Activated naive CD8-positive, alpha-beta T cell (primary cell): ENCODE results near the gene GABBR2.

Experiments used
- H3K27ac Mint-ChIP-seq: one replicate; pipeline ENCODE4 v1.8.0; 2021; ENCODE audit warnings: mixed read lengths
- H3K27me3 Mint-ChIP-seq: one replicate; pipeline ENCODE4 v1.8.0; 2021; ENCODE audit warnings: mixed read lengths
- H3K36me3 Mint-ChIP-seq: one replicate; pipeline ENCODE4 v1.8.0; 2021; ENCODE audit warnings: mixed read lengths
- H3K4me1 Mint-ChIP-seq: one replicate; pipeline ENCODE4 v1.8.0; 2021; ENCODE audit warnings: low read depth, mixed read lengths
- H3K4me3 Mint-ChIP-seq: one replicate; pipeline ENCODE4 v1.8.0; 2021; ENCODE audit warnings: mild to moderate bottlenecking, mixed read lengths
- H3K9me3 Mint-ChIP-seq: one replicate; pipeline ENCODE4 v1.8.0; 2021; ENCODE audit warnings: low read depth, mixed read lengths

GABBR2 gene

DNA sequence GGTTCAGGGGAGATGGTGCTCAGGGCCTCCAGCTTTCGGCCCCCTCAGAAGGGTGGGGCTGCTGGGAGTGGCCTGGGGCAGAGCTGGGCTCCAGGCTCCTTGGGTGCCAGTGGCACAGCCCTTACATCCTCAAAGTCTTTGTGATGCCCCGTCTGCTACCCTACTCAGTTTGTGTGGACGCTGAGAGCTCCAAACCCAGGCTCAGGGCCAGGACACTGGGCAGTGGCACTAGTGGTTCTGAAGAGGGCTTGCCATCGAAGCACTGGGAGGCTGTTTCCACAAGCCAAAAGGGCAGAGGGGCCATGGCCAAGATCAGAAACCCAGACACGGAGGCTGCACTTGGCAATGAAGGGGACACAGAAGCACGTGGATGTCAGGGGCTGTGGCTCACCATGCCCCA lies 99.1 kb downstream of the GABBR2 start:
- H3K27me3 Mint-ChIP-seq = peaks cover 5% of the 10 kb centered on the region
- H3K4me1 Mint-ChIP-seq = no peaks in the 10 kb centered on the region
- H3K9me3 Mint-ChIP-seq = no peaks in the 10 kb centered on the region
- H3K27ac Mint-ChIP-seq = no peak overlapping the region
- H3K36me3 Mint-ChIP-seq = no peaks in the 10 kb centered on the region
- no peak overlapping the region for H3K4me3 Mint-ChIP-seq

DNA sequence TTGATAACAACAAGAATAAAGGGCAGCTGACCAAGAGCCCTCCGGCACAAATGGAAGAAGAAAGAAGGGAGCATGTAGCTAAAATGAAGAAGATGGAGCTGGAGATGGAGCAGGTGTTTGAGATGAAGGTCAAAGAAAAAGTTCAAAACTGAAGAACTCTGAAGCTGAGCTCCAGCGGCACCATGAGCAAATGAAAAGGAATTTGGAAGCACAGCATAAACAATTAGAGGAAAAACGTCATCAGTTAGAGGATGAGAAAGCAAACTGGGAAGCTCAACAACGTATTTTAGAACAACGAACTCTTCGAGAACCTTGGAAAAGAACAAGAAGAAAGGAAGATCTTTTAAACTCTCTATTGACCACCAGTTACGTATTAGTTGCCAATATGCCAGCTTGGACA lies 100.9 kb downstream of the GABBR2 start:
- Mint-ChIP-seq H3K4me1 (no peaks in the 10 kb centered on the region), H3K27ac (no peak overlapping the region), H3K4me3 (no peak overlapping the region), H3K9me3 (no peaks in the 10 kb centered on the region), H3K36me3 (no peaks in the 10 kb centered on the region), H3K27me3 (peaks cover 4% of the 10 kb centered on the region)

DNA sequence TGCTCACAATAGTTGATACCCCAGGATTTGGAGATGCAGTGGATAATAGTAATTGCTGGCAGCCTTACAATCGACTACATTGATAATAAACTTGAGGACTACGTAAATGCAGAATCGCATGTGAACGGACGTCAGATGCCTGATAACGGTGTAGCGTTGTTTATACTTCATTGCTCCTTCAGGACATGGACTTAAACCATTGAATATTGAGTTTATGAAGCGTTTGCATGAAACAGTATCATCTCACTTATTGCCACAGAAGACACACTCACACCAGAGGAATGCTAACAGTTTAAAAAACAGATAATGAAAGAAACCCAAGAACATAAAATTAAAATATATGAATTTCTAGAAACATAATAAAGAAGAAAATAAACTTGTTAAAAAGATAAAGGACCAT lies 101.6 kb downstream of the GABBR2 start:
- H3K4me3 Mint-ChIP-seq = no peak overlapping the region
- H3K36me3 Mint-ChIP-seq = no peaks in the 10 kb centered on the region
- H3K9me3 Mint-ChIP-seq = no peaks in the 10 kb centered on the region
- H3K27ac Mint-ChIP-seq = no peak overlapping the region
- peaks cover 4% of the 10 kb centered on the region for H3K27me3 Mint-ChIP-seq
- H3K4me1 Mint-ChIP-seq = no peaks in the 10 kb centered on the region

DNA sequence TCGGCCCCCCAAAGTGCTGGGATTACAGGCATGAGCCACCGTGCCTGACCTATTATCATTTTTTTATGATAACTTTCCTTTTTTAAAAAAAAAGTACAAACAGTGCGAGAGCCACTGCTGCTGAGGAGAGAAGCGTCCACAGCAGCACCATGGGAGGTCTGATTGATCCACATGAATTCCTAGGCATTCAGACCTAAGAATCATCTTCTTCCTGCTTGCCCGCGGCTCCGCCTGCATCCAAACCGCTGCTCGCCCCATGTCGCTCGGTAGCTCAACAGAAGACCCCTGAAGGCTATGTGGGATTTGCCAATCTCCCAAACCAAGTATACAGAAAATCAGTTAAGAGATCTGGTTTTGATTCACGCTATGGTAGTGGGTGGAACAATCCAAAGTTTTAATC lies 102.0 kb downstream of the GABBR2 start:
- H3K4me1 Mint-ChIP-seq = no peaks in the 10 kb centered on the region

DNA sequence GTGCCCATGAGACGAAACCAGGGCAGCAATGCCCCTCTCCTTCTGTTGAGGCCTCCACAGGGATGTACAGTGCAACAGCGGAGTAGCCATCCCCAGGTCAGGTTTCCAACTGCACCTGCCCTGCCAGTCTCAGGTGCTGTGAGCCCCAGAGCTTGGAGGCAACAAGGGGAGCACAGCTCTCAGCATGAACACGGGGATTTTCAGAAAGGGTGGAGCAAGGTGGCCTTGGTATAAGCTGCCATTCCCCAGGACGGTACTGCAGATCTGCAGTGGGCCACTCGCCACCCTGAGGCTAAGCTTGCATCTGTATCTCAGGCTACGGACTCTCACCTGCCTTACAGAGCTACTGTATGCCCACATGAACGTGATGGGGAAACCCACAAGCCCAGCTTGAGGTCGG lies 103.6 kb downstream of the GABBR2 start:
- H3K36me3 Mint-ChIP-seq = no peaks in the 10 kb centered on the region
- no peak overlapping the region for H3K4me3 Mint-ChIP-seq
- H3K9me3 Mint-ChIP-seq = no peaks in the 10 kb centered on the region
- H3K27me3 Mint-ChIP-seq = no peaks in the 10 kb centered on the region
- H3K4me1 Mint-ChIP-seq = no peaks in the 10 kb centered on the region
- H3K27ac Mint-ChIP-seq = no peak overlapping the region

More for the DNA sequence above, 102.0 kb downstream of the GABBR2 start:
- Mint-ChIP-seq H3K27ac (no peak overlapping the region), H3K27me3 (peaks cover 4% of the 10 kb centered on the region), H3K4me3 (no peak overlapping the region), H3K36me3 (no peaks in the 10 kb centered on the region), H3K9me3 (no peaks in the 10 kb centered on the region)

DNA sequence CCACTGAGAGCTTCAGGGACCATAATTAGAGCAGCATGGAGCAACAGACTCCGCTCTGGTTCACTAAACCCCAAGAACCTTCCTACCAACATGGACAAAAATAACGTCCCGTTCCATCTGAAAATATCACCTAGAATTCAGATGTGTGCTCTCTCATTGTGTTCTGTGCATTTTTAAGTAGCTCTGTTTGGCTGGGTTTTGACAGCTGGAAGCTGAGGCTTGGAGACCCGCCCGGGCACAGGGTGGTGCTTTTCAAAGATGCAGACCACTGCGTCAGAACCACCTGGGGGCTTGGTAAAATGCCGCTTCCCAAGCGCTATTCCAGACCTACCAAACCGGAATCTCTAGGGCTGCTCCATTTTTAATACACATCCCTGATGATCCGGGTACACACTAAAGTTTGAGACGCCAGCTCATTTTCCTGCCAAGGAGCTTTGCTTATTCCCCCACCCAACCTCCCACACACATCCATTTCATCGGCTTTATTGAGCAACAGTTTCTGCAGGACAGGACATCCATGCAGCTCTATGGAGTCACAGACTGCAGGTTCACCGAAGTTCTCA lies 104.8 kb downstream of the GABBR2 start:
- Mint-ChIP-seq H3K27me3 (no peaks in the 10 kb centered on the region), H3K27ac (no peak overlapping the region), H3K4me3 (no peak overlapping the region), H3K9me3 (no peaks in the 10 kb centered on the region), H3K4me1 (no peaks in the 10 kb centered on the region), H3K36me3 (no peaks in the 10 kb centered on the region)

DNA sequence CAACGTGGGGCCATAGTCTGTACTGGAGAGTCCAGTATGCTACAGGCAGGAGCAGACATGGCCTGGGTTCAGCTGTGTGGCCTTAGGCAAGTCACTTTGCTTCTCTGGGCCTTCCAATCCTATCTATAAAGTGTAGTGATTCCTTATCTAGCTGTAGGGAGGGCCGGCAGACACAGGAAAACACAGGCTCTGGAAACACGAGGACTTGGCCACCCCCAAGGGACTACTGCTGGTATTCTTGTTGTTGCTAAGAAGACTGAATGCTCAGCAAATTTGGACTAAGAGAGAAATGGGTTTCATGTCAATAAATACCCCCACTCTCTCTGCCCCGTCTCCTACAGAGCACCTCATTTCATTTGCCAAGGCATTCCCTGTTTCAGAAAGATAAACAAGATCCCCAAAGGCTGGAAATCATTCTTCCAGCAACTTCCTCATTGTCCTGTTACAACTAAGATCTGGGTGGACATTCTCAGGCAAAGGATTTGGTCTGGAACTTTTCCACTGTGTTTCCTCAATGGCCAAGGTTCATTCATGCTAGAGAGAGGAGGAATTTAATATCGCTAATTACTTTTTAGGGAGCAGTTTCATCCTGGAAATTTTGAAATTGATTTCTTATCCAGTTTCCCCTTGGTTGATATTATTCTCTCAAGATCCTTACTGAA lies 105.8 kb downstream of the GABBR2 start:
- no peak overlapping the region for H3K4me3 Mint-ChIP-seq
- H3K4me1 Mint-ChIP-seq = no peaks in the 10 kb centered on the region
- no peaks in the 10 kb centered on the region for H3K27me3 Mint-ChIP-seq
- no peak overlapping the region for H3K27ac Mint-ChIP-seq
- H3K9me3 Mint-ChIP-seq = no peaks in the 10 kb centered on the region
- no peaks in the 10 kb centered on the region for H3K36me3 Mint-ChIP-seq

DNA sequence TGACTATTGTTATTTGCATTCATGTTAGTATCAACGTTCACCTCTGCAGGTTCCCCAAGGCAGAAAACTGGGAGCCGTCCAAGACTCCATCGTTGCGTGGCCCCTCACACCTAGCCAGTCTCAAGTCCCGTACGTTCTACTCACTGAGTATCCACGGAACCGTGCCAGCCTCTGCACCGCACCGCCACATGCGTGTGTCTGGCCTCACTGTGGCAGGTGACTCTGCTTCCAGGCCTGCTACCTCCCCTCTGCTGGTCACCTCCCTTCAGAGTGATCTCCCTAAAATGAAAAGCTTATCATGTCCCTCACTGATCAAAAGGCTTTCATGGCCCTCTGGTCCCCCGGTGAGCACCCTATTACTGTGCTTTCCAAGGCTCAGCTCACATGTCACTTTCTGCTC lies 108.1 kb downstream of the GABBR2 start:
- no peaks in the 10 kb centered on the region for H3K4me1 Mint-ChIP-seq
- no peaks in the 10 kb centered on the region for H3K36me3 Mint-ChIP-seq
- no peaks in the 10 kb centered on the region for H3K9me3 Mint-ChIP-seq
- H3K27me3 Mint-ChIP-seq = no peaks in the 10 kb centered on the region
- H3K27ac Mint-ChIP-seq = no peak overlapping the region
- no peak overlapping the region for H3K4me3 Mint-ChIP-seq

DNA sequence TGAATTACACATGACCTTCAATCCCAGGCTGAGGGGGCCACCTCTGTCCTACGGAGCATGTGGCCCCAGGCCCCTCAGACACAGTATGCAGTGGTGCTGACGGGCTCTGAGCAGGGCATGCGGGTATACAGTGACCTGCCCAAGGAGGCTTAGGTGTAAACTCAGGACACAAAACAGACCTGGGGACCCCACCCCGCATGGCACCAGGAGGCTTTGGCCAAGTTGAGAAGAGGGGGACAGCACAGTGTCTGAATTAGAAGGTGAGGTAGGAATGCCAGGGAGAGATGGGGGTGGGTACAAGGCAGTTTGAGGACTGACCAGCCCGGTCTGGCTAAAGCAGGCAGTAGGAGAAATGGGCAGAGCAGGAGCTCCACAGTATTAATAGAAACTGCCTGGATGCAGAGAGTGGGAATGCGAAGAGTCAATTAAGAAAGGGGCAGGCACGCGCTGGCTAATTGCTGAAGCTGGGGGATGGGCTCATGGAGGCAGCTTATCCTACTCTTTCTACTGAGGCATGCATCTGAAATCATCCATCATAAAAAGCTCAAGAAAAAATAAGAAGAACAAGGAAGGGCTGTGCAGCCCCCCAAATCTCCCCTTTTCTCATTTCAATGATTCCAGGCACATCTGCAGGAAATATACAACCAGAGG lies 109.0 kb downstream of the GABBR2 start:
- no peak overlapping the region for H3K27ac Mint-ChIP-seq
- no peaks in the 10 kb centered on the region for H3K4me1 Mint-ChIP-seq
- no peak overlapping the region for H3K4me3 Mint-ChIP-seq
- H3K9me3 Mint-ChIP-seq = no peaks in the 10 kb centered on the region
- no peaks in the 10 kb centered on the region for H3K36me3 Mint-ChIP-seq
- H3K27me3 Mint-ChIP-seq = peaks cover 2% of the 10 kb centered on the region

DNA sequence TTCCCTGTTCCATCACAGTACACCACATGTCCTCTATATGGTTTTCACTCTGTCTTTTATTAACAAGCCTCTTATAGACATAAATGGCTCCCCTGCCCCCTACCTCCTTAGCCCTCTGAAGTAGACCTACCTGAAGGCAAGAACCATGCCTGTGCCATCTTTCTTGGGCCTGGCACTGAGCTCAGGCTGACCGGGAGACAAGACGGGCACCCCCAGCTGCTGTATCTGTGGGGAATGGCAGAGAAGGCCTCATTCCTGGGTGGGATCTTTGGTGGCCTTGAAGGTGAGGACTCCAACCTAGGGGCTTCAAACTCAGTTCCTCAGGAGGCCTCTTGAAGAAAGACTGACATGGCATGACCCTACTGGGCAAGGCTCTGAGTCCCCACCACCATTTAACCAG lies 109.9 kb downstream of the GABBR2 start:
- Mint-ChIP-seq H3K4me3 (no peak overlapping the region), H3K4me1 (no peaks in the 10 kb centered on the region), H3K36me3 (no peaks in the 10 kb centered on the region), H3K27ac (no peak overlapping the region), H3K9me3 (no peaks in the 10 kb centered on the region), H3K27me3 (peaks cover 2% of the 10 kb centered on the region)

DNA sequence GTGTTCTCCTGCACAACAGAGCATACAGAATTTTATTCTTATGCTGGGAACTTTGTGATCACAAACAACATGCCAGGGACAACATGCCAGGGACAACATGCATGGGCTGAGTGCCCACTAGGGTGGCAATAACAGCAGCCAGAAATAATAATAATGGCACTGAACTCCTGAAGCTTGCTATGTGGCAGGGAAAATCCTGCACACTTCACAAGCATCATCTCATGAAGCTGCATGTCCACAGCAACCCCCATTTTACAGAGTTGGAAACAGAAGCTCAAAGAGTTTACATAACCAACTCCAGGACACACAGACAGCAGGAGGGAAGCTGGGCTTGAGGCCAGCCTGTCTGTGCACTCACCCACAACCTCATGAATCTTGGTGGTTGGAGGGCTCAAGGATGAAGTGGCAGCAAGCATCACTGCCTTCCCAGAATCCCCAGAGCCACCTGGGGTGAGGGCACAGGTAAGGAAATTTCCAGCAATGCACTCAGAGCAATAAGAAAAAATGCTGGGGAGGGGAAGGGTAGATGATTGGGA lies 111.4 kb downstream of the GABBR2 start:
- Mint-ChIP-seq H3K4me1 (no peaks in the 10 kb centered on the region), H3K27me3 (peaks cover 2% of the 10 kb centered on the region), H3K9me3 (no peaks in the 10 kb centered on the region), H3K4me3 (no peak overlapping the region), H3K27ac (no peak overlapping the region), H3K36me3 (no peaks in the 10 kb centered on the region)

DNA sequence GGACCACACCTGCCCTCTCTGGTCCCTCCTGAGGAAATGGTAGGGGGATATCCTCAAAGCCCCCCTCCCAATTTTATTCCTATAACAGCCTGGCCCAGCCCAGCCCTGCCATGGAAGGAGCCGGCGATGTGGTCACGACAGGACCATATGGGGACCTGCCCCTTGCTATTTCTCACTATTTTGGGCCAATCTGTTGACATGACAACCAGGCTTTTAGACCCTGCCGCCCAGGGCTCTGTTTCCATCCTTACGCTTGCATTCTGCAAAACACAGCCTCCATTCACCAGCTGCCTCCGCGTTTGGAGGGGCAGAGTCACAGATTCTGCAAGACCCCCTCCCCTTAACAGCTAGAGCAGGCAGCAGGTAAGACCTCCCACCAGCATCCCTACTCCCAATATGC lies 112.2 kb downstream of the GABBR2 start:
- no peaks in the 10 kb centered on the region for H3K4me1 Mint-ChIP-seq
- H3K9me3 Mint-ChIP-seq = no peaks in the 10 kb centered on the region
- no peaks in the 10 kb centered on the region for H3K36me3 Mint-ChIP-seq
- no peak overlapping the region for H3K27ac Mint-ChIP-seq
- no peak overlapping the region for H3K4me3 Mint-ChIP-seq
- H3K27me3 Mint-ChIP-seq = peaks cover 2% of the 10 kb centered on the region

DNA sequence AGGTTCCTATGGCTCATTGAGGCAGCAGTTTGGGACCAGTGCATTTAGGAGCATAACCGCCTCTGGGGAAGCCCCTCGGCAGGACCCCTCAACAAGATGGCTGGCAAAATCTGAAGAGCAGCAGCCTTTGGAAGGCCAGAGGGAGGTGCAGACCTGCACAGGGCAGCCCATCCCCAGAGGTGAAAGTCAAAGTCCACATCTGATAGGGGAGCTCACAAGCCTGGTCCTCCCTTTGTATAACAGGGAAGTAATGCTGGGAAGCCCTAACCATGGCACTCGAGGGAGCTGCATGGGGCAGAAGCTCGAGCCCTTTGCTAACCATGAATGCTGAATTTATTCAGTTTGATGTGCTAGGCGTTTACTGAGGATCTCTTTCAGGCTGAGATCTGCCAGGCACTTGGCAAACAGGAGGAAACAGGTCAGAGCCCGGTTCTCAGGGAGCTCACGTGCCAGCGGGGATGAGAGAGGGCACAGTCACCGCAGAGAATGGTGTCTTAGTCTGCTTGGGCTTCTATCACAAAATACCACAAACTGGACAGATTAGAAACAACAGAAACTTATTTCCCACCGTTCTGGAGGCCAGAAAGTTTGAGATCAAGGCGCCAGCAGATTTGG lies 114.1 kb downstream of the GABBR2 start:
- no peak overlapping the region for H3K27ac Mint-ChIP-seq
- H3K36me3 Mint-ChIP-seq = no peaks in the 10 kb centered on the region
- H3K4me1 Mint-ChIP-seq = no peaks in the 10 kb centered on the region
- no peaks in the 10 kb centered on the region for H3K9me3 Mint-ChIP-seq
- H3K27me3 Mint-ChIP-seq = peaks cover 6% of the 10 kb centered on the region
- H3K4me3 Mint-ChIP-seq = no peak overlapping the region

DNA sequence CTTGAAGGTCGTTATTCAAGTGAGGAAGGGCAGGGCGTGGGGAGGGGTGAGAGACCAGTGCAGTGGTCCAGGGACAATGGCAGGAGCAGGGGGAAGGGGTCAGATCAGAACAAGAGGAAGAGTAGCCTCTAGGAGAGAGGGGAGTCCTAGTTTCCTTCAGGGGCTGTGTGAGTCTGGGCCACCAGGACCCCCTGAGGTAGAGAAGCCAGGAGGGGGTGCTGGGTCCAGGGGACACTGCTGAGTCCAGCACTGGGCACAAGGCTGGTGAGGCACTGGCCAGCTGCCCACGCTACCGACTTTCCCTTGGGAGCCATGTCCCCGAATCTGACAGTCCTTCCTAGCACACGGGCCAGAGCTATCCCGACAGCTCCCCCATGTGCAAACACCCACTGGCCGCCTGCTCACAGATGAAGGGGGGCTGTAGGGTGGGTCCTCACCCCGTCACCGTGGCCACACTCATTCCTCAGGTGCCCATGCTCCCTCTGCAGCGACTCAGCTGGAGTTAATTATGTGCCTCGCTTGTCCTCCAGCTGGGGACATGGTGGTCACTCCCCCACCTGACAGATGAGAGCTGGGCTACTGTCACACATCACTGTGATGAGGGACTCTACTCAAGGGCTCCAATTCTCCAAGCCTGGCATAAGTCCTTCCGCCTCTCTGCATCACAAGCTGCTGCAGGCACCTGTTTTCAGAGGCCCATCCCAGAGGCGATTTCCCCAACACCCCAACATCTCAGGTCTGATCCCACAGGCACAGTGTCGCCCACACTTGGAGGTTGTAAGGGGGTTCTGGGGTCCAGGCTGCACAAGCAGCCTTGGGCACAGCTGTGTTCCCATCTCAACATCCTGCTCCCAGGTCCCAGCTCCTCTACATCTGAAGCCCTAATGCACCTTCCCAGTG lies 115.1 kb downstream of the GABBR2 start:
- no peak overlapping the region for H3K27ac Mint-ChIP-seq
- no peaks in the 10 kb centered on the region for H3K9me3 Mint-ChIP-seq
- H3K4me1 Mint-ChIP-seq = no peaks in the 10 kb centered on the region
- no peak overlapping the region for H3K4me3 Mint-ChIP-seq
- H3K27me3 Mint-ChIP-seq = peaks cover 6% of the 10 kb centered on the region
- H3K36me3 Mint-ChIP-seq = no peaks in the 10 kb centered on the region
